Body of pancreas (tissue), 4 donors: ENCODE results near the gene PLAAT2.

Experiments used
- CTCF ChIP-seq, 7 experiments: fragments of 450-650 bp in 4 of 7; fragments of 200-600 bp in 3 of 7; sonication (generic) in 3 of 7; IDR thresholded peaks; one replicate each; pipeline ENCODE4 v1.5.1; 2016 to 2019; ENCODE audit warnings: antibody characterized with exemption in 7 of 7
- POLR2A ChIP-seq, 3 donors: fragments of 450-650 bp; IDR thresholded peaks; one replicate each; pipeline ENCODE4 v1.6.1; 2016; ENCODE audit warnings: antibody characterized with exemption in 3 of 3, mild to moderate bottlenecking in 2 of 3

DNA sequence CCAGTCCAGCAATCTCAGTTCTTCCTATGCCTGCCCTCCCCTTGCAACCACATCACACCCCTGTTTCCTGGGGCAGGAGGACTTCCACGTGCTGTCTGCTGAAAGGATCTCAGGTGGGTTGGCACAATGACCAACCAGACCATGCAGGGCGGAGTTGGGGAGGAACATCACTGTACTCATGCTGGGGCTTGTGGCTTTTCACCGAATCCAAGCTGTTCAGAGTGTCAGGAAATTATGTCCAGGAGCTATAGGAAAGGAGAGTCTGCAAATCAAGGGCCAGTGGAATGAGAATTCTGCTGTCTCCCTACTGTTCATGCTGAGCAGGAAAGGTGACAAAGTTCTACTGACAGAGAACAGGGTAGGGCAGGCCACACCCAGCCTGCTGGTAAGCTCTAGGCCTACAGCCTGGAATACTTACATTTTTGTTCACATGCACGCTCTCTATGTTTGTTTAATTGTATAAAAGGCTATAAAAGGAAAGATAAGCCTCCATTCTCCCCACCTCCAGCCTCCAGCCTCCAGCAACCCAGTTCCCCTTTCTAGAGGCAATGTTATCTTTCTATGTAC is 1.7 kb upstream of the PLAAT2 start:
- TF ChIP-seq CTCF (IDR thresholded peaks at IDR 0.05) (no peak), POLR2A (IDR thresholded peaks at IDR 0.05) (no peak)
